HG03432 (cell line): ENCODE measurements around the gene ZC3H13.
A peak's percentile ranks its signal among the peaks of the same experiment; 100 is the strongest.

Experiments
- ATAC-seq: cut with Tn5 transposase; IDR thresholded peaks from one replicate; pipeline ENCODE4 v1.9.1; 2021; ENCODE audit warnings: mild to moderate bottlenecking, moderate library complexity; ENCODE audit not compliant: unreplicated experiment

ZC3H13 gene, protein sequence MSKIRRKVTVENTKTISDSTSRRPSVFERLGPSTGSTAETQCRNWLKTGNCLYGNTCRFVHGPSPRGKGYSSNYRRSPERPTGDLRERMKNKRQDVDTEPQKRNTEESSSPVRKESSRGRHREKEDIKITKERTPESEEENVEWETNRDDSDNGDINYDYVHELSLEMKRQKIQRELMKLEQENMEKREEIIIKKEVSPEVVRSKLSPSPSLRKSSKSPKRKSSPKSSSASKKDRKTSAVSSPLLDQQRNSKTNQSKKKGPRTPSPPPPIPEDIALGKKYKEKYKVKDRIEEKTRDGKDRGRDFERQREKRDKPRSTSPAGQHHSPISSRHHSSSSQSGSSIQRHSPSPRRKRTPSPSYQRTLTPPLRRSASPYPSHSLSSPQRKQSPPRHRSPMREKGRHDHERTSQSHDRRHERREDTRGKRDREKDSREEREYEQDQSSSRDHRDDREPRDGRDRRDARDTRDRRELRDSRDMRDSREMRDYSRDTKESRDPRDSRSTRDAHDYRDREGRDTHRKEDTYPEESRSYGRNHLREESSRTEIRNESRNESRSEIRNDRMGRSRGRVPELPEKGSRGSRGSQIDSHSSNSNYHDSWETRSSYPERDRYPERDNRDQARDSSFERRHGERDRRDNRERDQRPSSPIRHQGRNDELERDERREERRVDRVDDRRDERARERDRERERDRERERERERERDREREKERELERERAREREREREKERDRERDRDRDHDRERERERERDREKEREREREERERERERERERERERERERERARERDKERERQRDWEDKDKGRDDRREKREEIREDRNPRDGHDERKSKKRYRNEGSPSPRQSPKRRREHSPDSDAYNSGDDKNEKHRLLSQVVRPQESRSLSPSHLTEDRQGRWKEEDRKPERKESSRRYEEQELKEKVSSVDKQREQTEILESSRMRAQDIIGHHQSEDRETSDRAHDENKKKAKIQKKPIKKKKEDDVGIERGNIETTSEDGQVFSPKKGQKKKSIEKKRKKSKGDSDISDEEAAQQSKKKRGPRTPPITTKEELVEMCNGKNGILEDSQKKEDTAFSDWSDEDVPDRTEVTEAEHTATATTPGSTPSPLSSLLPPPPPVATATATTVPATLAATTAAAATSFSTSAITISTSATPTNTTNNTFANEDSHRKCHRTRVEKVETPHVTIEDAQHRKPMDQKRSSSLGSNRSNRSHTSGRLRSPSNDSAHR (N-terminal part only)

DNA sequence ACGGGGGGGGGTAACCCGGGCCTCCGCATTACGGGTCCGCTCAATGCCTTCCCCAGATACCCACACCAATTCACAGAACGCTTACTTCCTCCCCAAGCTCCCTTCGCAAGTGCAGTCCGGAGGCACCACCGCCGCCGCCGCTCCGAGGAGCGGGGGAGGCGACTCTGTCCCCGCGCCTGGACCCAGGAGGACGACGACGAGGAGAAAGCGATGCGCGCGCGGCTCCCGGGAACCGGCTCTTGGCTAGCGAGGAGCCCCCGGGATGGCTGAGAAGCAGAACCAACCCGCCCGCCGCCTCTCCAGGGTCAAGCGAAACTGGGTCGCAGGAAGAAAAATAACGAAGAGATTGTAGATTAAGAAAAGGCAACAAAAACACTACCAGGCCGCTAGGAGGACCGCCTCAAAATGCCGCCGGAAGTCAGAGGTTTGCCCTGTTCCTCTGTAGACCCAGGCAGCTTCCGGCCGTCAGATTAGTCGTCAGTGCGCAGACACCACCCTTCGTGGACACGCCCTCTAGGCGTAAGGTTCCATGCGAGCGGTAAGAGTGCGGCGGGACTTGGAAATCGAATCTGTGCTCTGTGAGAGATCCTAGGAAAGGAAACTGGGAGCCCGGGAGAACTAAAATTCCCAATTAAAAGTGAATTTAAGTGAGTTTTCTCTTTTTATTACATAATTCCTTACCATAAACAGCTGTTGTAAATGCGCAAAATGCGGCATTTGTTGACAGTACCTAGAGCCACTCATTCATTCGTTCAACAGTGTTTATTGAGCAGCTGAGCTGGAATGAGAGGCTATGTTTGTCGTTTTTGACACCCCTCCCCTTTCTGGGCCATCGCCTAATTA lies at the start of gene ZC3H13:
Gene ZC3H13, minus strand, starts transcription at position 428 of the 843 bp plus-strand sequence. CDS start 7,239 bp downstream, outside the sequence.
- peak; percentile 99 for ATAC-seq

DNA sequence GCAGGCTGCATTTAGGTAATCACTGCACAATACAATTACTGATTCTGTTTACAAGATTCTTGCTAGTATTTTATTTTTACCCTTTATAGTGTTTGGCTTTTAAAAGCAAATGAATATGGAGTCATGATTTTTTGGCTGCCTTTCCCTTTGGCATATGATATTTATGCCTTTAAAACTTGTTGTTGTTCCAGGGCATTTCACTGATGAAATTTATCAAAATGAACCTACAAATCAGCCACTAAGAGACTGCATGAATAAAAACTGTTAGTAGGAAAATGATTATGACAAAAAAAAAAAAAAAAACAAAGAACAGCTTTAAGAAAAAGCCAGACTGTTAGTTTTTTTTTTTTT lies 49.7 kb upstream of the ZC3H13 start:
- no peak for ATAC-seq

DNA sequence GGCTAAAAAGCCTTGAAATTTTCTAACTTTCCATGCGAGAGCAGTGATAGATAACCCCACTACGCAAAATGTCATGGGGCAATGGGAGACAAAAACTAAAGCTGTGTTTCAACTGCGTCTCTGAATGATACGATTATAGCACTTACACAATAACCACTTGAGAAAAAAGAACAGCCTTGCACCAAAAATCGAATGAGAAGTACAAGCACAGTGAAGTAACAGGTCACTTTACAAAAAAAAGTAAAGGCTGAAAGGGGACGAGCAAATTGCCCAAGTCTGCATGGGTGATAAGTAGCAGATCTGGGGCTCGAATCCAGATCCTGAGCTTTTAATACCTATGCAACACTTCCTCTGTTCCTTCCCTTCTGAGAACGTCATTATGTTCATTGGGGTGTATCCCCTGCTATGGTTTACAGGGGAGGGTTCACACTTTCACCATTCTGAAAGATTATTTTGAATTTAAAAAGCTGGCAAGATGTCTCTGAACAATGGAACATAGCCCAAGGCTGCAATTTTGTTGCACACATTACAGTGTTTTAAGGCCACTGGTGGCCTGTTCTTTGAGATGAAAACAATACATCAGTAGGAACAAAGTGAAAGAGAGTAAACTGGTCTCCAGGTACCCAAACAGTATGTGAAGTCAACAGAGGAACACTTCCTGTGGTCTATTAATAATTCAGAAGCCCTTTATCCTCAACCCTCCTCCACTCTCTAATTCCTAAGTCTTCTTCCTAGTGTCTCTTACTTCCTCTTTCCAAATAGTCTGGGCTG lies 49.1 kb upstream of the ZC3H13 start:
- peak; percentile 46 for ATAC-seq

DNA sequence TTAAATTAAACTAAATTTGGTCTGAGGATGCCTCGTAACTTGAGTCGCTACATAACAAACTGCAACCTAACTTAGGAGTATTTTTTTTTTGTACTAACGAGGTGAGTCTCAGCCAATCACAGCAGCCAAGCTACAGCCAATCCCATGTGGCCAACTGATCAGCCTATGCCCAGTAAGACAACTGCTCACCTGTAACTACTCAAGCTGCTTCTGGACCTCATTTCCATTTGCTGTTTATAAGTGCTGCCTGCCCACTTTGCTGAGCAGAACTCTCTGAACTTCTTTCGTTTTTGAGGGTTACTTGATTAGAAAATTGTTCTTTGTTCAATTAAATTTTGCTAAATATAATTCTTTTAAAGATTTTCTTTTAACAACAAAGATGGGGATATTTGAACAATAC lies 48.5 kb upstream of the ZC3H13 start:
- no peak for ATAC-seq

DNA sequence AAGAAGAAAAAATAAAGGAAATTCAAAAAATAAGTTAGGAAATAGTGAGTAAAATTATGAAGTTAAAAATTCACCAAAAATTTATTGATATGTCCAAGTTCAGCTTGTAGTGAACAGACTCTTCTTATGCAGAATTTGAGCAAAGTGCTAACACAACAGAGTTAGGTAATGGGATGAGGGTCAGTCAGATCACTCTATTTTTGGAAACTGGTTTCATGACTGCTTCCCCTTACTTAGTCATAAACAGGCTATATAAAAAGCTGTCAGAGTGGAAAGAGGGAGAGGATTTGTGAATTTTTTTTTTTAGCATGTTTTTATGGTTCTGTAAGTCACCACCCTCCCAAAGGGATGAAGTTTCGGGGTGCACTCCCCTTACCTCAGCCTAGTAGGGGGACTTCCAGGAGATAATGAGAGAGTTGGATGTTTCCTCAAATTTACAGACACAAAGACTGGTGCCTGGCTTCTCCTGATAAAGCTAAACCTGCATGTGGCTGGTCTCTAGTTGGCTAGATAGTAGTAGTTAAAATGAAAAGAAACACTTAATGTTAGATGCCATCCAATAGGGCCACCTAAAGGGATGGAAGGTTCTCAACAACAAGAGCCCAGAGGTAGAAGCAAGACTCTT lies 47.8 kb upstream of the ZC3H13 start:
- no peak for ATAC-seq

DNA sequence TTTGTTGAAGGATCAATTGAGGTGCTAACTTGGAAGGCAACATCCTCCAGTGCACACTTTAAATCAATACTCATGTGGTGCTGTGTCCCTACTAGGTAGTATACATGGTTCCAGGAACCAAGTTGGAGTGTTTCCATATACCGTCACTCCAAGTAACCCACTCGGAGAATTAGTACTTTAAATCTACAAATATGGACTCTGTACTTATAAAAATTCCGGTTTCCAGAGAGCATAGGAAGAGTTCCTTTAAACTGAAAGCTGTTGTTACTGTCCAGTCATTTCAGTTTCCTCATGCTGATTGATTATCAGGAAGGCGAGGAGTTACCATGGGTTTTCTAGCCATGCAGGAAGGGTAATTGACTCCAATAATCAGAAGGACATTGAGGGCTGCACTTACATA lies 45.1 kb upstream of the ZC3H13 start:
- ATAC-seq, result no peak

DNA sequence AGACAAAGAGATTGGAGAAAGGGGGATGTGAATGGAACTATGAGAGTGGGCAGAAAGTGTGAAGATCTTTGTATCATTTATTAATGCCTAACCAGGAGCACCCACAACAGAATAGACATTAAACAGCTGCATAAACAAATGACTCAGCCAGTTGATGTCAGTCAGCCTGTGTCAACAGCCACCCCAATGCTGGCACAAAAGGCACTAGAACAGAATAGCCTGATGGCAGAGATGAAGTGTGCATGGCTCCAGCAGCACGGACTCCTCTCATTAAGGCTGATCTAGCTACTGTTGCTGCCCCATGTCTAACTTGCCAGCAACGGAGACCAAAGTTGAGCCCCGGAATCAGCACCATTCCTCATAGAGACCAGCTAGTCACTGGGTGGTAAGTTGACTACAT lies 44.5 kb upstream of the ZC3H13 start:
- no peak for ATAC-seq

DNA sequence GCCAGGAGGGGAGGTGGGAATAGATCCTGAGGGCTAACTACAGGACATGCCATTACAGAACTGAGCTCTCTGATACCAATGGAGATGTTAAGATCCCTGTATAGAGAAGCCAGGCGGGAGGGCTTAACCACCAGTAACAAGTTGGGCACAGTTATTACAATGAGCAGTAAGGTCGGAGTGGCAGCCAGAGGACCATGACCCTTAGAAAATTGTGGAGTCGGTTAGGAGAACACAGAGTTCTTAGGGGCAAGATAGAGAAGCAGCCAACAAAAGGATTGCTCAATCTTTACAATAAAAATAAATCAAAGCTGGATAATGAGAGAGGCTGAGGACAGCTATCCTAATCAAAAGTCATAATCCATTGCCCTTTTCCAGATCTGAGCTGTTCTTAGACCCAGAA lies 41.9 kb upstream of the ZC3H13 start:
- no peak for ATAC-seq

DNA sequence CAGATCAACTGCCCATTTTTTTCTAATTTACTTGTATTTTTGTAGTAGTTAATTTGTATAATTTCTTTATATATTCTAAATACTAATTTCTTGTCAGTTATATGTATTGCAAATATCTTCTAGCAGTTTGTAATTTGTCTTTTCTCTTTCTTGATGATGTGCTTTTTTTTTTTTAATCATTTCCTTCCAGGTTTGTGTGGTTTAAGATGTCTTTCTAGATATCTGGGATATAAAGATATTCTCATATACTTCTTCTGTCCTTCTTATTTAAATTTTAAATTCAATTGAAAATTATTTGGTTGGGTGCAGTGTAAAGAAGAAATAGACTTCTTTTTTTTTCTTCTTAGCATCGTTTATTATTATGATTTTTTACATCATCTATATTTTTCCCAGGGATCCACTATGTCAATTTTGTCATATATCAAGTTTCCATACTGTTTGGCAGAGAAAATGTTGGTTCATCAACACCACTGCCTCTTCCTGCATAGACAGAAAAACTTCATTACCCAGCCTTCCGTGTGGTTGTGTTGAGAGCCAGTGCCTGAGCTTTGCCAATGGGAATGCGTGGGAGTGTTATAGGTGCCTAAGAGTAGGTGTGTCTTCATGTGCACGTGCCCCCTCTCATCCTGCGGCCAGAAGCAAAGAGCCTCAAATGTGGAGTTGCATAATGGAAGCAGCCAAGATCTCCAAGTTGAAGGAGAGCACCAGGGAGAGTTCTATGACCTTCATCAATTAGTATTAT lies 36.4 kb upstream of the ZC3H13 start:
- no peak for ATAC-seq

DNA sequence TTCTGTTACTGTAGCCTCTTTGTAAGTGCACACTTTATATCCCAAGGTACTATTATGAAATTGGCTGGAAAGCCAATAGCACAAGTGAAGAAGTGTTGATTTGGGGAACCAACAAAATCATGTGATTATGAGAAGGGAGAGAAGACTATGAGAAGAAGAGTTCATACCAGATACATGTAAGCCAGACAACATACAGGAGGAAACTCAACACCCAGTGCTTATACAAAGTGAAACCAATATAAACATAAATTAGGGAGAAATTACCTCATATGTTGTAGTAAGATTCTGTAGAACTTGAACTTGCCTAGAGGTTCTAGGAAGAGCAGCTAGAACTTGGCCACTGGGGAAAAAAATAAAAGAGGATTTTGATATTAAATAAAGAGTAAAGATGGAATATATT lies 34.9 kb upstream of the ZC3H13 start:
- no peak for ATAC-seq

DNA sequence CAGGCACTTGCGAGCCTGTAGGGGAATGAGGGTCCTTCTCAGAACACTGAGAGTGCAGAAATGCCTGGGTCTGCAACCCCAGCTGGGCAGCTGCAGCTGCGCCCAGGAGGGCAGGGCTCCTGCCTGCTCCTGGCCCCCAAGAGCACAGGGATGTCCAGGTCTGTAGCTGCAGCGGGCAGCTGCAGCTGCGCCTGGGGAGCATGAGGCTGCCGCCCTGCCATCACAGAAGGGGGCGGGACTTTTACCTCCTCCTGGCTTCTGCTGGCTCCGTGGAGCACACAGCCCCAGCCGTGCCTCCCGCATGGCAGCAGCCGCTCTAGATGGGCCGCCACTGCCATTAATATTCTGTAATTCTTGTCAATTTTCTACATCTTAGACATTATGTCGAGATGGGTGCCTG lies 34.4 kb upstream of the ZC3H13 start:
- no peak for ATAC-seq

DNA sequence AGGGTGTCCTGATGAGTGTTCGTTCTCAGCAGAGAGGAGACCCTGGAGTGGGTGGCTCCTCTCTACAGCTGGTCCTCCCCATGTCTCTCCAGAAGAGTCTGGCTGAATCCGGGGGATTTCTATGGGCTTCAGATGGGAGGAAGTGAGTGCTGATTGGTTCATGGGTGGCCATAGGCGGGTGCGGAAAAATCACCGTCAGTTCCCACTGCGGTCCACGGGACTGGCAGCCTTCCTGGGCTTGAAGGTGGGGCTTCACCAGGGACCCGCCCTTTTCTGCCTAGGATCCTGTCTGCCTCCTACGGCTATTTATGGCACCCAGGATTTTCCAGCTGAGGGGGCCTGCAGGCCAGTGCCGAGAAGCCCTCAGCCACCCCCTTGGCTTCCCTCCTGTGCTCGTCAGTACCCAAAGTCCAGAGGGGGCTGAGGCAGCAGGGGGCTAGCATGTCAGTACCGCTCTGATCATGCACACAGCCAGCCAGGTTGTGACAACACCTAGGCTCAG lies 33.9 kb upstream of the ZC3H13 start:
- no peak for ATAC-seq

DNA sequence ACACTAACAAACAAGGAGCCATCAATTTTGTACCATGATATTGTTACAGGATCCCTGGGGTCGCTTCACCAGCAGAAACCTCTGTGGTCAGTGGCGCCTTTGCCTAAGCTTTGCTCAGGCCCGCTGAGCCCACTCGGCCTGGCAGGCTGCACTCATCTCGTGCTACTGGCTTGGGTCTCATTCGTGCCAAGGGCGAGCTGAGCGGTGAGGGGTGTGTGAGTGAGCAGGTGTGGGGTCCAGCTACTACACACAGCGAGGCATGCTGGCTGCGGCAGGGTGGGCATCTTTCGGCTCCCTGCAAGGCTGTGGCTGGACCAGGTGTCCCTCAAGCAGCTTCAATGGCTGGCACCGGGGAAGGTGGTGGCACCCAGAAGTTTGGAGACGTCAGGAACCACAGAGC lies 33.2 kb upstream of the ZC3H13 start:
- ATAC-seq, result no peak

DNA sequence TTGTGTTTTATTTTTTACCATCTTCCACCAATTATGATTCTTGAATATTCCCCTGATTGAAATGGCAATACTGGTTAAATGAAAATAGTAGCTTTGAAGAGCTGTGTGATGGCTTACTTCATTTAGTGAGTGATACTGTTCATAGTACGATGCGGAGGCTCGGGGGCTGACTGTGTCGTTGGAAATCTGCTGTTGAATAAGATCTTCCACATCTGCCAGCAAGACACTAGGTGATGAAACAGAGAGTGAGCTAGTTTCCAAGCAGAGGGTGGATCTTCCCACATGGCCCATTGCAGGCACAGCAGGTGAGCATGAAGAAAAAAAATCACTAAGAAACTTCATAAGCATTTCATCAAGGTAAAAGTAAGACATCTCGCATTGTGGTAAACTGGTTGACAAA lies 29.8 kb upstream of the ZC3H13 start:
- ATAC-seq, result no peak

DNA sequence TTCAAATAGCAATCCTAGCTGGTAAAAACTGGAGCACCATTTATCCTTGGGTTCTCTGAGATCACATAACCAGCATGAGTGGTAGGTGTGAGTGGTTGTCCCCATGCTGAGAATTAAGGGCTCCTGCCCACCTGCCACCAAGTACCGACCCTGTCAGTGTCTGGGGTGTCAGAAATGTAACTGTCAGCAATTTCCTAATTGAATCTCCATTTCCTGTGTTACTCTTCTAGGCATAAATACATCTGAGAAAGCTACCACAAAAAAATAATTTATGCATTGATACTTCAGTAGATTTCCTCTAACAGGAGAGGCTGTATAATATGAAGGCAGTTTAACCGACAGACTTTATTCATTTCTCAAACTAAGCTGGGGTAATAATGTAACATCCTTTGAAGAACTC lies 27.2 kb upstream of the ZC3H13 start:
- no peak for ATAC-seq

DNA sequence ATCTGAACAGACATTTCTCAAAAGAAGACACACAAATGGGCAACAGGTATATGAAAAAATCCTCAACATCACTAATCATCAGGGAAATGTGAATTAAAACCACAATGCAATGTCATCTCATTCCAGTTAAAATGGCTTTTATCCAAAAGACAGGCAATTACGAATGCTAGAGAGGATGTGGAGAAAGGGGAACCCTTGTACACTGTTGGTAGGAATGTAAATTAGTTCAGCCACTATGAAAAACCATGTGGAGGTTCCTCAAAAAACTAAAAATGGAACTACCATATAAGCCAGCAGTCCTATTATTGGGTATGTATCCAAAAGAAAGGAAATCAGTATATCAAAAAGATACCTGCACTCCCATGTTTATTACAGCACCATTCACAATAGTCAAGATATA lies 24.7 kb upstream of the ZC3H13 start:
- no peak for ATAC-seq

DNA sequence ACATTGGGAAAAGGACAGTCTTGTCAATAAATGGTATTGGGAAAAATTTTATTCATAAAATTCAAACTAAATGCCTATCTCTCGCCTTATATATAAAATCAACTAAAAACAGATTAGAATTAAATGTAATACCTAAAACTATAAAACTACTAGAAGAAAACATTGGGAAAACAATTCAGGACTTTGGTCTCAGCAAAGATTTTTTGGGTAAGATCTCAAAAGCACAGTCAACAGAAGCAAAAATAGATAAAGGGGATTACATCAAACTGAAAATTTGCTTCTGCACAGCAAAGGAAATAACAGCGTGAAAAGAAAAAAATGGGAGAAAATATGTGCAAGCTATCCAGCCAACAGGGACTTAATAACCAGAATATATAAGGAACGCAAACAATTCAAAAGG lies 24.3 kb upstream of the ZC3H13 start:
- no peak for ATAC-seq

DNA sequence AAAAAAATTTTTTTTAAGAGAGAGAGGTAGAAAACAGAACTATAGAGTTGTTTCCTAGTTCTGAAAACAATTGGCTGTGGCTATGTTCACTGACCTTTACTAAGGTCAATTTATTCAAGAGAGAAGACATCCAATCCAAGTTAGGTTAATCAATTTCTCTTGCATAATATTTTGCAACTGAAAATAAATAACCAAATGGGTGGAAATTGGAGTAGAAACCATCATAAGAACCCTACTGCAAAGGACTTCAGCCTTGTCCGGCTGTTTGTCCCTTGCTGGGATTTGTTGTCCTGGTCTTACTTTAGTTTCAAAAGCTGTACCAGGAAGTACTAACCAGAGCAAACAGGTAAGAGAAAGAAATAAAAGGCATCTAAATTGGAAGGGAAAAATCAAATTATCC lies 23.3 kb upstream of the ZC3H13 start:
- ATAC-seq, result no peak
